Measurements from ENCODE around the gene PITPNC1. TPM values are rescaled to one million over a fixed set of nuclear protein-coding genes. Genes with fewer than 3 reads are reported as not detected.

Gene PITPNC1
- 5.8 and 9.3 TPM in 2 replicates for total RNA-seq

GRCh38 chr17:67376737-67377487 is at the start of gene PITPNC1:
TSS of gene PITPNC1 (plus strand) at chr17:67377281.

GRCh38 chr17:67366193-67367157 is 10.6 kb upstream of the PITPNC1 start, which contains the start of gene PSMD12:
TSS of gene PSMD12 (minus strand) at chr17:67366577. CDS start at chr17:67366519, 58 bp downstream.

GRCh38 chr17:67717624-67718324 is 340.7 kb downstream of the PITPNC1 start, which contains the start of gene NOL11:
TSS of gene NOL11 (plus strand) at chr17:67717936. CDS start at chr17:67717948, 12 bp downstream.

Other genes with a start within 250 kb of the PITPNC1 start
- gene HELZ, start 132.1 kb upstream of the PITPNC1 start, total RNA-seq = 34.9 and 45.7 TPM in 2 replicates
- 26.2 and 29.4 TPM in 2 replicates for gene PSMD12, start 10.7 kb upstream of the PITPNC1 start, total RNA-seq